GM06990 (cell line): ENCODE data around the gene B4GALNT4.
"Not testable (repeated sequence)": the region's sequence is repeated elsewhere in the genome, so short reads cannot be mapped to it uniquely, and the experiment has no call there.

Source experiments
- DNase-seq: peaks from one replicate; pipeline ENCODE4 v3.0.0-alpha.2; 2011; ENCODE audit not compliant: insufficient read length; ENCODE audit errors: extremely low read depth
- H3K27me3 ChIP-seq: replicated peaks from 2 replicates; pipeline ENCODE4 v1.6.0; 2011; ENCODE audit warnings: low read length; ENCODE audit not compliant: control insufficient read depth, insufficient read depth
- H3K36me3 ChIP-seq: 2 replicates; pipeline ENCODE4 v1.5.1; 2011; ENCODE audit warnings: low read length; ENCODE audit not compliant: control insufficient read depth, insufficient read depth
- H3K4me3 ChIP-seq: replicated peaks from 2 replicates; pipeline ENCODE4 v1.5.1; 2011; ENCODE audit warnings: low read depth, mild to moderate bottlenecking, control low read depth, low read length
- CTCF ChIP-seq: IDR thresholded peaks from 2 replicates; pipeline ENCODE4 v1.5.1; 2011; ENCODE audit warnings: low read length, control low read depth, mild to moderate bottlenecking, inconsistent platforms; ENCODE audit not compliant: insufficient read depth, poor library complexity, severe bottlenecking

The B4GALNT4 gene

GRCh38 chr11:385594-386351, 16.5 kb downstream of the B4GALNT4 start:
- no peak for TF ChIP-seq CTCF
- Histone ChIP-seq H3K27me3 (no peaks in the 10 kb centered on the region; the same call in 1 of the 2 replicates), H3K36me3 (no peaks in the 10 kb centered on the region), H3K4me3 (no peak overlapping the region)
- no peak for DNase-seq

- H3K27me3 ChIP-seq: no peaks in the 10 kb centered on the region; the same call in 1 of the 2 replicates
- H3K4me3 ChIP-seq: no peak overlapping the region
- DNase-seq: no peak
- H3K36me3 ChIP-seq: no peaks in the 10 kb centered on the region
- TF ChIP-seq CTCF: no peak
Measured at GRCh38 chr11:386483-386882, 17.2 kb downstream of the B4GALNT4 start.

GRCh38 chr11:387193-387793, 18.0 kb downstream of the B4GALNT4 start:
- DNase-seq: no peak
- no peaks in the 10 kb centered on the region; the same call in 1 of the 2 replicates for H3K27me3 ChIP-seq
- no peak for TF ChIP-seq CTCF

DNA sequence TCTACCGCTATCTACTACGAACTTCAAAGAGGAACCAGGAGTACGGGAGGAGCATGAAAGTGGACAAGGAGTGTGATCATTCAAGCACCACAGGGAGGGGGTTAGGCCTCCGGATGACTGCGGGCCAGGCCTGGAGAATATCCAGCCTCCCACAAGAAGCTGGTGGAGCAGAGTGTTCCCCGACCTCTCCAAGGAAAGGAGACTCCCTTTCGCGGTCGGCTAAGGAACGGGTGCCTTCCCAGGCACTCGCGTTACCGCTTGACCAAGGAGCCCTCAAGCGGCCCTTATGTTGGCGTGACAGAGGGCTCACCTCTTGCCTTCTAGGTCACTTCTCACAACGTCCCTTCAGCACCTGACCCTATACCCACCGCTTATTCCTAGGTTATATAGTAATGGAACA, 20.1 kb downstream of the B4GALNT4 start:
- H3K27me3 ChIP-seq, H3K4me3 ChIP-seq, DNase-seq, H3K36me3 ChIP-seq: not testable (repeated sequence)

More at GRCh38 chr11:387193-387793, 18.0 kb downstream of the B4GALNT4 start:
- no peaks in the 10 kb centered on the region for H3K36me3 ChIP-seq
- no peak overlapping the region for H3K4me3 ChIP-seq

- TF ChIP-seq CTCF: no peak
- Histone ChIP-seq H3K27me3 (no peaks in the 10 kb centered on the region), H3K4me3 (no peak overlapping the region), H3K36me3 (no peaks in the 10 kb centered on the region)
- no peak for DNase-seq
Measured at GRCh38 chr11:390175-390574, 20.9 kb downstream of the B4GALNT4 start.
